OCI-LY7 (cell line): ENCODE measurements around the gene DESI1. TPM values are rescaled to one million over a fixed set of nuclear protein-coding genes. Genes with fewer than 3 reads are reported as not detected.
A peak's percentile ranks its signal among the peaks of the same experiment; 100 is the strongest.

Source experiments
- BruUV-seq: library from RNA; stranded (reverse); fragments of 400-500 nt; replicated peaks from 2 replicates; lab custom pipeline; 2021; lab: Mats Ljungman, UMichigan
- CTCF ChIA-PET: fragments of 300-600 bp; sonication (Branson Sonifier 250); formaldehyde crosslinking; loops from one replicate; lab custom pipeline; 2022; ENCODE audit warnings: antibody characterized with exemption; ENCODE audit not compliant: unreplicated experiment; lab: Charles Lee
- POLR2A ChIA-PET: fragments of 300-600 bp; sonication (Branson Sonifier 250); formaldehyde crosslinking; loops from one replicate; lab custom pipeline; 2022; ENCODE audit warnings: antibody characterized with exemption; lab: Charles Lee
- DNase-seq: peaks from one replicate; pipeline ENCODE4 v3.0.0-alpha.2; 2015; ENCODE audit warnings: low spot score
- H2AFZ ChIP-seq: fragments of 200-600 bp; sonication (generic), shearing (Covaris generic); 2 replicates; pipeline ENCODE4 v1.6.1; 2014; ENCODE audit warnings: mild to moderate bottlenecking, antibody characterized with exemption, low read length, moderate library complexity
- H3K27ac ChIP-seq: fragments of 200-600 bp; sonication (generic); 2 replicates; pipeline ENCODE4 v1.5.1; 2014; ENCODE audit warnings: mixed run types, low read depth, mild to moderate bottlenecking, moderate library complexity, low read length, inconsistent platforms; ENCODE audit not compliant: poor library complexity, severe bottlenecking
- H3K36me3 ChIP-seq: fragments of 200-600 bp; sonication (generic); 2 replicates; pipeline ENCODE4 v1.6.1; 2014; ENCODE audit warnings: mild to moderate bottlenecking, antibody characterized with exemption, low read length, moderate library complexity, mixed read lengths; ENCODE audit not compliant: insufficient read depth
- H3K4me1 ChIP-seq: fragments of 200-600 bp; sonication (generic); 2 replicates; pipeline ENCODE4 v1.5.1; 2014; ENCODE audit warnings: mild to moderate bottlenecking, low read length; ENCODE audit not compliant: insufficient read depth, poor library complexity, severe bottlenecking
- H3K4me2 ChIP-seq: fragments of 200-600 bp; sonication (generic); 2 replicates; pipeline ENCODE4 v1.6.1; 2014; ENCODE audit warnings: mild to moderate bottlenecking, low read length
- H3K4me3 ChIP-seq: fragments of 200-600 bp; sonication (generic); 2 replicates; pipeline ENCODE4 v1.5.1; 2014; ENCODE audit warnings: mild to moderate bottlenecking, low read depth, low read length; ENCODE audit not compliant: poor library complexity, severe bottlenecking
- H3K79me2 ChIP-seq: fragments of 200-600 bp; sonication (generic); 2 replicates; pipeline ENCODE4 v1.6.1; 2016; ENCODE audit warnings: low read depth, mild to moderate bottlenecking, low read length, moderate library complexity, mixed read lengths; ENCODE audit not compliant: insufficient read depth
- H3K9me2 ChIP-seq: fragments of 200-600 bp; sonication (generic); 2 replicates; pipeline ENCODE4 v1.6.1; 2016; ENCODE audit warnings: mild to moderate bottlenecking, low read length, mixed read lengths; ENCODE audit not compliant: insufficient read depth
- H3K9me3 ChIP-seq: fragments of 200-600 bp; sonication (generic); 2 replicates; pipeline ENCODE4 v1.6.1; 2014; ENCODE audit warnings: mild to moderate bottlenecking, mixed run types, low read length, mixed read lengths
- H4K20me1 ChIP-seq: fragments of 200-600 bp; sonication (generic); 2 replicates; pipeline ENCODE4 v1.6.1; 2014; ENCODE audit warnings: mild to moderate bottlenecking, antibody characterized with exemption, low read length, moderate library complexity, mixed read lengths; ENCODE audit not compliant: insufficient read depth
- EZH2phosphoT487 ChIP-seq: fragments of 200-600 bp; sonication (generic); IDR thresholded peaks from 2 replicates; pipeline ENCODE4 v1.6.1; 2018; ENCODE audit warnings: low read depth, borderline replicate concordance, mild to moderate bottlenecking, mixed run types, antibody characterized with exemption, low read length, moderate library complexity, mixed read lengths
- intact Hi-C: fragments of 100-400 bp; cut with micrococcal nuclease; formaldehyde crosslinking; loops from one replicate; pipeline ENCODE4 v1.10.0; 2022; ENCODE audit not compliant: unreplicated experiment
- total RNA-seq, 2 experiments: library from RNA; depleted of rRNA in 1 of 2; stranded (reverse); fragments of >200 nt in 1 of 2; shearing (Covaris generic) in 1 of 2; gene quantifications; 2 replicates each; pipeline ENCODE4 v1.2.3, GENCODE V29; 2014 to 2022
- TF ChIP-seq, protein P1 (sequence below): fragments of 200-600 bp; sonication (generic); conservative IDR thresholded peaks from 2 replicates; pipeline ENCODE4 v1.5.1; 2014; ENCODE audit warnings: mild to moderate bottlenecking, antibody characterized with exemption, low read length, moderate library complexity, mixed read lengths

Gene DESI1
- total RNA-seq, 2 experiments from 2014 or later: 39.0 to 65.0 TPM

DNA sequence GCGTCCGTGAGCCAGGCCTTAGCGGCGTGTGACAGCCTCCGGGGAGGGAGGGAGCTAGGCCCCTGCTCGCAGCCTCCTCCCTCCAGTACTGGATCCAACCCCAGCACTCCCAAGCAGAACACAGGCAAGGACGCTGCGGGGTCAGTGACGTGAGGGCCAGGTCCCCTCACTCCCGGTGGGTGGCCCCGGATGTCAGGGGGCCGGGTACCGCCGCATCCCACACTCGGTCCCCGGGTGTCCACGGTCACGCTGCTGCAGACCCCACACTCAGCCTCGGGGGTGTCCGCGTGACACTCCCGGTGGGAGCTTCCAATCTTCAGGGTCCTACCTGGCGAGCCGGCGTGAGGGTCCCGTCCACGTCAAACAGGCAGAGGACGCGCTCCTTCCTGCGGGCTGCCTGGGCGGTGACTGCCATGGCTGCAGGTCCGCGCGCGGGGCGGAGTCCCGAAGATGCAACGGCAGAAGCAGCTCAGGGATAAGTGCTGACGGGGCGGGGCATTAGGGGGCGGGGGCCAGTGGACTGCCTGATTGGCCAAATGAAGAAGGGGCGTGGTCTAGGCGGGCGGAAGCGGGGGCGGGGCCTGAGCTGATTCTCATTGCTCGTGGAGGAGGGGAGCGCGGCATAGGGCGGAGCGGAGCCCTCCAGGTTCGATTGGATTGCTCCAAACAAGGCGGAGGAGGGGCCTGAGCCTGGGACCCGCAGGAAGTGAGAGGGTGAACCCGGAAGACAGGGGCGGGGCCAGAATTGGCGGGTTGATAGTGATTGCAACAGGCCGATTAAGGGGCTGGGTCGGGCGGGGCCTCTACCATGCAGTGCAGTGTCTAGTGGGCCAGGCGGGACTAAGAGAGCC, 31.2 kb downstream of the DESI1 start, which contains the start of gene PMM1:
PMM1 (minus strand) TSS at position 450 of the 851 bp plus-strand sequence; CDS start at position 415, 35 bp downstream.
- H3K4me3 ChIP-seq: peak within 1 kb of the TSS; percentile 81

DNA sequence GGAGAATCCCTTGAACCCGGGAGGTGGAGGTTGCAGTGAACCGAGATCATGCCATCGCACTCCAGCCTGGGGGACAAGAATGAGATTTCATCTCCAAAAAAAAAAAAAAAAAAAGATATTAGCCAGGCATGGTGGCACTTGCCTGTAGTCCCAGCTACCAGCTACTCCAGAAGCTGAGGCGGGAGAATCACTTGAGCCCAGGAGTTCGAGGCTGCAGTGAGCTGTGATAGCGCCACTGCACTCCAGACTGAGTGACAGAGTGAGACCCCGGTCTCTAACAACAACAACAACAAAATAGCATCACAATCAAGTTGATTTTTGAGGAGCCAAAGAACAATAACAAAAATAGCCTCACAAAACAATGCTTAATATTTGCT, 33.5 kb downstream of the DESI1 start:
- no peaks in the 10 kb centered on the region for H3K9me2 ChIP-seq
- no peaks in the 10 kb centered on the region for H3K9me3 ChIP-seq
- H3K27ac ChIP-seq: no peak overlapping the region
- peaks cover 7% of the 10 kb centered on the region; the same call in 1 of the 2 replicates for H3K79me2 ChIP-seq
- BruUV-seq: no TSS peak
- peaks cover 19% of the 10 kb centered on the region for H3K4me1 ChIP-seq
- ChIA-PET CTCF (no interaction called here), POLR2A (interaction anchor here (0.7 kb wide), 1 partner anchor 23 kb away, joined by 4 read pairs; no protein-coding TSS in a partner anchor)
- H3K4me3 ChIP-seq: no peak overlapping the region
- no peaks in the 10 kb centered on the region for H3K36me3 ChIP-seq
- H3K4me2 ChIP-seq: no peak overlapping the region
- DNase-seq: no peak
- TF ChIP-seq, protein P1, sequence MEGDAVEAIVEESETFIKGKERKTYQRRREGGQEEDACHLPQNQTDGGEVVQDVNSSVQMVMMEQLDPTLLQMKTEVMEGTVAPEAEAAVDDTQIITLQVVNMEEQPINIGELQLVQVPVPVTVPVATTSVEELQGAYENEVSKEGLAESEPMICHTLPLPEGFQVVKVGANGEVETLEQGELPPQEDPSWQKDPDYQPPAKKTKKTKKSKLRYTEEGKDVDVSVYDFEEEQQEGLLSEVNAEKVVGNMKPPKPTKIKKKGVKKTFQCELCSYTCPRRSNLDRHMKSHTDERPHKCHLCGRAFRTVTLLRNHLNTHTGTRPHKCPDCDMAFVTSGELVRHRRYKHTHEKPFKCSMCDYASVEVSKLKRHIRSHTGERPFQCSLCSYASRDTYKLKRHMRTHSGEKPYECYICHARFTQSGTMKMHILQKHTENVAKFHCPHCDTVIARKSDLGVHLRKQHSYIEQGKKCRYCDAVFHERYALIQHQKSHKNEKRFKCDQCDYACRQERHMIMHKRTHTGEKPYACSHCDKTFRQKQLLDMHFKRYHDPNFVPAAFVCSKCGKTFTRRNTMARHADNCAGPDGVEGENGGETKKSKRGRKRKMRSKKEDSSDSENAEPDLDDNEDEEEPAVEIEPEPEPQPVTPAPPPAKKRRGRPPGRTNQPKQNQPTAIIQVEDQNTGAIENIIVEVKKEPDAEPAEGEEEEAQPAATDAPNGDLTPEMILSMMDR: no peak
- TF ChIP-seq EZH2phosphoT487: no peak
- H2AFZ ChIP-seq: no peak overlapping the region
- no peaks in the 10 kb centered on the region for H4K20me1 ChIP-seq
- intact Hi-C loops: no loop called here

More for the DNA sequence above, 31.2 kb downstream of the DESI1 start, which contains the start of gene PMM1:
- peak; percentile 100 for DNase-seq
- intact Hi-C loops: loop anchor here (1.0 to 2.0 kb wide), 2 partner anchors 32 to 45 kb away; partner anchors contain the start of genes DESI1, POLR3H and XRCC6
- H3K9me3 ChIP-seq: no peaks in the 10 kb centered on the region
- H3K79me2 ChIP-seq: peaks cover 7% of the 10 kb centered on the region; the same call in 1 of the 2 replicates
- peaks cover 19% of the 10 kb centered on the region for H3K4me1 ChIP-seq
- peak within 1 kb of the TSS; percentile 95 for H3K4me2 ChIP-seq
- TF ChIP-seq, protein P1: no peak
- TF ChIP-seq EZH2phosphoT487: no peak
- no TSS peak for BruUV-seq
- CTCF ChIA-PET: interaction anchor here (0.5 to 1.0 kb wide), 7 partner anchors 13 to 655 kb away, joined by 3 to 5 read pairs (median 3); partner anchors contain the start of genes DESI1 and XRCC6
- H4K20me1 ChIP-seq: no peaks in the 10 kb centered on the region
- H3K27ac ChIP-seq: peak within 1 kb of the TSS; percentile 64
- no peaks in the 10 kb centered on the region for H3K36me3 ChIP-seq
- peak within 1 kb of the TSS; percentile 62; the same call in 1 of the 2 replicates for H2AFZ ChIP-seq
- POLR2A ChIA-PET: interaction anchor here (0.6 to 2.4 kb wide), 23 partner anchors 12 to 633 kb away, joined by 3 to 14 read pairs (median 4); partner anchors contain the start of genes ACO2, DESI1, PHF5A and TEF
- H3K9me2 ChIP-seq: no peaks in the 10 kb centered on the region
